B cell (primary cell): ENCODE results near the gene UQCC5.

Experiments
- EZH2 ChIP-seq: IDR thresholded peaks from 2 replicates; pipeline ENCODE4 v1.6.1; 2012; ENCODE audit warnings: borderline replicate concordance, low read depth, mild to moderate bottlenecking, moderate library complexity, low read length; ENCODE audit not compliant: insufficient read depth, poor library complexity, severe bottlenecking
- TF ChIP-seq, protein P1 (sequence below): fragments of 200-600 bp; IDR thresholded peaks from one replicate; pipeline ENCODE4 v1.8.0; 2022; ENCODE audit warnings: antibody characterized with exemption, mild to moderate bottlenecking

DNA sequence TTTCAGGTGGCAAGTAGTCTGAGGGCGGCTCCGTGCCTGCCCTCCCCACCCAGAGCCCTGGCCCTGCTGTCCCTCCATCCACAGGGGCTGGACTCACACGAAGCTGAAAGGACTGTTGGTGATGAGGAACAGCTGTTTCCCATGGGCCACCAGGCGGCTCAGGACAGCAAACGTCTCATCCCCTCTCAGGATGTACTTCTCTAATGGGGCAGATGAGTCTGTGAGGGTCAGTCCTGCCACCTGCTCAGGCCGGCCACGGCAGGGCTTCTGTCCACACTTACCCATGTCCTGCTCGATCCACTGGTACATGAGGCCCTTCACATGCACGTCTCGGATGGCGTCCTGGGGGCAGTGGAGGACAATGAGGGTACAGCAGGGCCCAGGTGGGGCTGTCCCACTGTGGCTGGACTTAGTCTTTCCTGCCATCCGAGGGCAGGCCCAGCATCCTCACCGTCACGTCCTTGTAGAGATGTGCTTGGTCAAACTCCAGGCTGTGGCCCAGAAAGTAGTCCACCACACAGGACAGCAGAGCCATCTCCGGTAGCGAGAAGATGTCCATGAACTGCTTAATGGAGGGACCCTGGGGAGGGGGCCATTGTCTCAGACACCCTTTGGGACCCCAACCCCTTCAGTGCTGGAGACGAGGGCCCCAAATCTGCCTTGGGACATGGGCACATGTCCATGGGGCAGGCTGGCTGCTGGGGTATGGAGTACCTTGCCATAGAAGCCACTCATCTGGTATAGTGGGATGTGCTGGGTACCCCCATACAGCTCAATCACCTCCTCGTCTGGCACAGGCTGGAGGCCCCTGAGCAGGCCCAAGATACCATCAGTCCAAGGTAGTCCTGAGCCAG, 8.4 kb upstream of the UQCC5 start:
- TF ChIP-seq, protein P1, sequence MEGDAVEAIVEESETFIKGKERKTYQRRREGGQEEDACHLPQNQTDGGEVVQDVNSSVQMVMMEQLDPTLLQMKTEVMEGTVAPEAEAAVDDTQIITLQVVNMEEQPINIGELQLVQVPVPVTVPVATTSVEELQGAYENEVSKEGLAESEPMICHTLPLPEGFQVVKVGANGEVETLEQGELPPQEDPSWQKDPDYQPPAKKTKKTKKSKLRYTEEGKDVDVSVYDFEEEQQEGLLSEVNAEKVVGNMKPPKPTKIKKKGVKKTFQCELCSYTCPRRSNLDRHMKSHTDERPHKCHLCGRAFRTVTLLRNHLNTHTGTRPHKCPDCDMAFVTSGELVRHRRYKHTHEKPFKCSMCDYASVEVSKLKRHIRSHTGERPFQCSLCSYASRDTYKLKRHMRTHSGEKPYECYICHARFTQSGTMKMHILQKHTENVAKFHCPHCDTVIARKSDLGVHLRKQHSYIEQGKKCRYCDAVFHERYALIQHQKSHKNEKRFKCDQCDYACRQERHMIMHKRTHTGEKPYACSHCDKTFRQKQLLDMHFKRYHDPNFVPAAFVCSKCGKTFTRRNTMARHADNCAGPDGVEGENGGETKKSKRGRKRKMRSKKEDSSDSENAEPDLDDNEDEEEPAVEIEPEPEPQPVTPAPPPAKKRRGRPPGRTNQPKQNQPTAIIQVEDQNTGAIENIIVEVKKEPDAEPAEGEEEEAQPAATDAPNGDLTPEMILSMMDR = no peak
- TF ChIP-seq EZH2 = no peak
